CD4-positive, alpha-beta T cell treated with Interleukin-17A for 4 hours (primary cell): ENCODE results near the gene ZDHHC21.
"Not testable (repeated sequence)": the region's sequence is repeated elsewhere in the genome, so short reads cannot be mapped to it uniquely, and the experiment has no call there.

ENCODE experiments used
- DNase-seq: peaks from one replicate; pipeline ENCODE4 v3.0.0-alpha.2; 2020; ENCODE audit warnings: mixed read lengths

The ZDHHC21 gene

GRCh38 chr9:14693251-14693861 lies at the start of gene ZDHHC21:
TSS of gene ZDHHC21 (minus strand) at chr9:14693432. CDS start at chr9:14674340, 19,092 bp downstream.
- DNase-seq, result peak; percentile 65

GRCh38 chr9:14741369-14741768 lies 48.1 kb upstream of the ZDHHC21 start:
- no peak for DNase-seq

GRCh38 chr9:14733133-14733532 lies 39.9 kb upstream of the ZDHHC21 start:
- DNase-seq, result no peak

GRCh38 chr9:14731294-14731981 lies 38.2 kb upstream of the ZDHHC21 start:
- no peak for DNase-seq

GRCh38 chr9:14730461-14730898 lies 37.2 kb upstream of the ZDHHC21 start:
- no peak for DNase-seq

GRCh38 chr9:14723301-14723700 lies 30.1 kb upstream of the ZDHHC21 start:
- no peak for DNase-seq

GRCh38 chr9:14722391-14723035 lies 29.3 kb upstream of the ZDHHC21 start, which contains the start of gene CER1:
TSS of gene CER1 (minus strand) at chr9:14722733. CDS start at chr9:14722672, 61 bp downstream.
- DNase-seq, result no peak

- DNase-seq, result no peak
Observed at GRCh38 chr9:14719231-14719923, 26.1 kb upstream of the ZDHHC21 start.

GRCh38 chr9:14715102-14715501 lies 21.9 kb upstream of the ZDHHC21 start:
- no peak for DNase-seq

GRCh38 chr9:14713187-14713767 lies 20.0 kb upstream of the ZDHHC21 start:
- no peak for DNase-seq

- no peak for DNase-seq
Observed at GRCh38 chr9:14710804-14711203, 17.6 kb upstream of the ZDHHC21 start.

GRCh38 chr9:14706530-14707140 lies 13.4 kb upstream of the ZDHHC21 start:
- DNase-seq, result no peak

GRCh38 chr9:14705079-14705478 lies 11.8 kb upstream of the ZDHHC21 start:
- DNase-seq, result no peak

- no peak for DNase-seq
Observed at GRCh38 chr9:14704281-14704680, 11.0 kb upstream of the ZDHHC21 start.

GRCh38 chr9:14702200-14702720 lies 9.0 kb upstream of the ZDHHC21 start:
- DNase-seq, result no peak

- DNase-seq, result no peak
Observed at GRCh38 chr9:14692470-14693250, 572 bp downstream of the ZDHHC21 start.

GRCh38 chr9:14690948-14691730 lies 2.1 kb downstream of the ZDHHC21 start:
- DNase-seq, result no peak

- no peak for DNase-seq
Observed at GRCh38 chr9:14687042-14687719, 6.1 kb downstream of the ZDHHC21 start.

GRCh38 chr9:14686168-14686567 lies 7.1 kb downstream of the ZDHHC21 start:
- DNase-seq, result no peak

GRCh38 chr9:14682616-14683015 lies 10.6 kb downstream of the ZDHHC21 start:
- not testable (repeated sequence) for DNase-seq
